ENCODE data around the gene NFKBIL1. TPM values are rescaled to one million over a fixed set of nuclear protein-coding genes. Genes with fewer than 3 reads are reported as not detected.

Gene NFKBIL1
- total and polyA plus RNA-seq, 9 of the 15 experiments (the other 6 are each of a cell fraction or from before 2014, with no cell fraction given), result 0.49 to 33.1 (median 7.6) TPM

- TF ChIP-seq ZNF395 (CRISPR knock-in tag; IDR thresholded peaks at IDR 0.05) (peak; percentile 46; the same call in 1 of the 2 replicates), MBD2 (IDR thresholded peaks at IDR 0.05; ENCODE audit: borderline replicate concordance, low read depth) (peak; percentile 33; the same call in 1 of the 2 replicates), EWSR1 (IDR thresholded peaks at IDR 0.05; ENCODE audit: borderline replicate concordance, low read depth, partially characterized antibody) (no peak), ZNF239 (CRISPR knock-in tag; IDR thresholded peaks at IDR 0.05) (no peak), MYC (IDR thresholded peaks at IDR 0.05; ENCODE audit: low read depth, low read length) (peak; percentile 16; the same call in 1 of the 2 replicates), MYC (CRISPR knock-in tag; IDR thresholded peaks at IDR 0.05; ENCODE audit: borderline replicate concordance, low read depth) (no peak), HMG20B (CRISPR knock-in tag; IDR thresholded peaks at IDR 0.05) (no peak), EHMT2 (IDR thresholded peaks at IDR 0.05) (no peak), SRF (CRISPR knock-in tag; IDR thresholded peaks at IDR 0.05) (no peak), KLF6 (CRISPR knock-in tag; IDR thresholded peaks at IDR 0.05; ENCODE audit: borderline replicate concordance) (no peak), SMAD1 (IDR thresholded peaks at IDR 0.05; ENCODE audit: low read depth, low read length, partially characterized antibody) (no peak), MCM7 (IDR thresholded peaks at IDR 0.05) (no peak), ZNF232 (CRISPR knock-in tag; IDR thresholded peaks at IDR 0.05) (no peak), RREB1 (CRISPR knock-in tag; IDR thresholded peaks at IDR 0.05) (no peak; the same call in 1 of the 2 replicates), CBFA2T3 (IDR thresholded peaks at IDR 0.05) (peak; percentile 43; the same call in 1 of the 2 replicates), CBX2 (IDR thresholded peaks at IDR 0.05; ENCODE audit: insufficient read depth, low read length, poor library complexity, severe bottlenecking) (no peak), ZNF655 (CRISPR knock-in tag; IDR thresholded peaks at IDR 0.05) (no peak)
- TF ChIP-seq, protein P1, sequence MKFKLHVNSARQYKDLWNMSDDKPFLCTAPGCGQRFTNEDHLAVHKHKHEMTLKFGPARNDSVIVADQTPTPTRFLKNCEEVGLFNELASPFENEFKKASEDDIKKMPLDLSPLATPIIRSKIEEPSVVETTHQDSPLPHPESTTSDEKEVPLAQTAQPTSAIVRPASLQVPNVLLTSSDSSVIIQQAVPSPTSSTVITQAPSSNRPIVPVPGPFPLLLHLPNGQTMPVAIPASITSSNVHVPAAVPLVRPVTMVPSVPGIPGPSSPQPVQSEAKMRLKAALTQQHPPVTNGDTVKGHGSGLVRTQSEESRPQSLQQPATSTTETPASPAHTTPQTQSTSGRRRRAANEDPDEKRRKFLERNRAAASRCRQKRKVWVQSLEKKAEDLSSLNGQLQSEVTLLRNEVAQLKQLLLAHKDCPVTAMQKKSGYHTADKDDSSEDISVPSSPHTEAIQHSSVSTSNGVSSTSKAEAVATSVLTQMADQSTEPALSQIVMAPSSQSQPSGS (CRISPR knock-in tag; IDR thresholded peaks at IDR 0.05), result no peak
Measured at GRCh38 chr6:31558631-31559500, 11.5 kb downstream of the NFKBIL1 start (continued).
